IMR-90 (cell line): ENCODE results near the gene MYEF2. TPM values are rescaled to one million over a fixed set of nuclear protein-coding genes. Genes with fewer than 3 reads are reported as not detected.

Source experiments
- ATAC-seq: fragments of 200-7000 bp; cut with Tn5 transposase; 2 replicates; pipeline ENCODE4 v1.9.1; 2020; ENCODE audit warnings: low read depth, mild to moderate bottlenecking, moderate library complexity
- BruUV-seq: library from RNA; stranded (reverse); fragments of 400-500 nt; replicated peaks from 2 replicates; lab custom pipeline; 2021; lab: Mats Ljungman, UMichigan
- CTCF ChIA-PET: fragments of 300-600 bp; formaldehyde crosslinking; extraction: SDS; loops from one replicate; lab custom pipeline; 2021; ENCODE audit warnings: antibody characterized with exemption; lab: Yijun Ruan, JAX
- POLR2A ChIA-PET: fragments of 300-600 bp; sonication (Branson Sonifier 250); formaldehyde crosslinking; loops from one replicate; lab custom pipeline; 2022; ENCODE audit warnings: antibody characterized with exemption; ENCODE audit not compliant: unreplicated experiment; lab: Charles Lee
- DNase-seq: peaks from one replicate; pipeline ENCODE4 v3.0.0; 2013
- H2AFZ ChIP-seq: replicated peaks from 2 replicates; pipeline ENCODE3; 2013; ENCODE audit warnings: low read length, mild to moderate bottlenecking; ENCODE audit not compliant: poor library complexity
- H2AK5ac ChIP-seq: 2 replicates; pipeline ENCODE4 v1.6.1; 2013; ENCODE audit warnings: low read depth, low read length, inconsistent platforms
- H2AK9ac ChIP-seq: replicated peaks from 2 replicates; pipeline ENCODE3; 2013; ENCODE audit warnings: mild to moderate bottlenecking, low read depth, low read length, moderate library complexity; ENCODE audit not compliant: poor library complexity
- H2BK120ac ChIP-seq: 2 replicates; pipeline ENCODE4 v1.6.1; 2013; ENCODE audit warnings: low read depth, low read length, inconsistent platforms
- H2BK15ac ChIP-seq: 3 replicates; pipeline ENCODE4 v1.6.1; 2013; ENCODE audit warnings: low read depth, low read length, inconsistent platforms
- H2BK20ac ChIP-seq: 2 replicates; pipeline ENCODE4 v1.6.1; 2013; ENCODE audit warnings: low read depth, mild to moderate bottlenecking, inconsistent platforms, low read length, moderate library complexity
- H2BK5ac ChIP-seq: 2 replicates; pipeline ENCODE4 v1.6.1; 2013; ENCODE audit warnings: mild to moderate bottlenecking, low read depth, low read length, inconsistent platforms; ENCODE audit not compliant: poor library complexity, severe bottlenecking
- H3K14ac ChIP-seq: replicated peaks from 2 replicates; pipeline ENCODE4 v1.6.1; 2013; ENCODE audit warnings: low read depth, low read length, inconsistent platforms
- H3K18ac ChIP-seq: 2 replicates; pipeline ENCODE4 v1.6.1; 2013; ENCODE audit warnings: low read depth, low read length, control low read depth
- H3K23ac ChIP-seq: 2 replicates; pipeline ENCODE4 v1.6.1; 2013; ENCODE audit warnings: low read depth, low read length, inconsistent platforms
- H3K27ac ChIP-seq: 2 replicates; pipeline ENCODE4 v1.5.1; 2013; ENCODE audit warnings: mild to moderate bottlenecking, control low read depth, low read length; ENCODE audit not compliant: insufficient read depth
- H3K27me3 ChIP-seq: 2 replicates; pipeline ENCODE4 v1.6.1; 2013; ENCODE audit warnings: low read length; ENCODE audit not compliant: control insufficient read depth, insufficient read depth
- H3K36me3 ChIP-seq: 2 replicates; pipeline ENCODE4 v1.6.1; 2013; ENCODE audit warnings: low read length, mixed read lengths; ENCODE audit not compliant: control insufficient read depth, insufficient read depth
- H3K4ac ChIP-seq: 2 replicates; pipeline ENCODE4 v1.6.1; 2013; ENCODE audit warnings: low read depth, low read length, inconsistent platforms
- H3K4me1 ChIP-seq: 2 replicates; pipeline ENCODE4 v1.6.1; 2013; ENCODE audit warnings: low read length, mixed read lengths; ENCODE audit not compliant: control insufficient read depth, insufficient read depth
- H3K4me2 ChIP-seq: 2 replicates; pipeline ENCODE4 v1.6.1; 2013; ENCODE audit warnings: low read depth, mild to moderate bottlenecking, control low read depth, low read length, moderate library complexity
- H3K4me3 ChIP-seq: 2 replicates; pipeline ENCODE4 v1.5.1; 2013; ENCODE audit warnings: low read depth, mild to moderate bottlenecking, control low read depth, low read length, moderate library complexity; ENCODE audit not compliant: insufficient read depth
- H3K56ac ChIP-seq: 2 replicates; pipeline ENCODE4 v1.6.1; 2013; ENCODE audit warnings: low read length, inconsistent platforms; ENCODE audit not compliant: insufficient read depth; ENCODE audit errors: extremely low read depth
- H3K79me1 ChIP-seq, 2 experiments: 2 replicates each; pipeline ENCODE4 v1.6.1; 2013; ENCODE audit warnings: low read length in 2 of 2, inconsistent platforms in 1 of 2, low read depth in 1 of 2
- H3K9ac ChIP-seq: 2 replicates; pipeline ENCODE4 v1.6.1; 2013; ENCODE audit warnings: low read depth, low read length, control low read depth
- H3K9me1 ChIP-seq: 2 replicates; pipeline ENCODE4 v1.6.1; 2013; ENCODE audit warnings: low read length, inconsistent platforms; ENCODE audit not compliant: insufficient read depth
- H3K9me3 ChIP-seq: 2 replicates; pipeline ENCODE4 v1.6.1; 2013; ENCODE audit warnings: low read length; ENCODE audit not compliant: control insufficient read depth, insufficient read depth
- H4K20me1 ChIP-seq: 2 replicates; pipeline ENCODE4 v1.6.1; 2013; ENCODE audit warnings: low read length, inconsistent platforms; ENCODE audit not compliant: insufficient read depth
- H4K5ac ChIP-seq: 2 replicates; pipeline ENCODE4 v1.6.1; 2013; ENCODE audit warnings: mild to moderate bottlenecking, low read depth, low read length, control low read depth
- H4K8ac ChIP-seq, 2 experiments: 2 replicates each; pipeline ENCODE4 v1.6.1; 2013; ENCODE audit warnings: low read depth in 2 of 2, low read length in 2 of 2, control low read depth in 1 of 2, inconsistent platforms in 1 of 2
- H4K91ac ChIP-seq: 2 replicates; pipeline ENCODE4 v1.6.1; 2013; ENCODE audit warnings: low read depth, low read length, inconsistent platforms; ENCODE audit not compliant: insufficient read depth
- BHLHE40 ChIP-seq: fragments of 150-350 bp; IDR thresholded peaks from 2 replicates; pipeline ENCODE4 v1.6.1; 2016; ENCODE audit warnings: mild to moderate bottlenecking, low read depth, low read length
- CEBPB ChIP-seq: IDR thresholded peaks from 2 replicates; pipeline ENCODE4 v1.6.1; 2012; ENCODE audit warnings: low read depth, low read length, improper control_type of control experiment
- CHD1 ChIP-seq: IDR thresholded peaks from 2 replicates; pipeline ENCODE4 v1.6.1; 2012; ENCODE audit warnings: low read depth, low read length, improper control_type of control experiment
- CTCF ChIP-seq: conservative IDR thresholded peaks from 2 replicates; pipeline ENCODE4 v1.5.1; 2012; ENCODE audit warnings: mild to moderate bottlenecking, low read depth, low read length, improper control_type of control experiment
- ELK1 ChIP-seq: fragments of 150-350 bp; IDR thresholded peaks from 2 replicates; pipeline ENCODE4 v1.6.1; 2016; ENCODE audit warnings: low read depth, mild to moderate bottlenecking, low read length, moderate library complexity, borderline replicate concordance
- FOS ChIP-seq: fragments of 150-350 bp; IDR thresholded peaks from 2 replicates; pipeline ENCODE4 v1.6.1; 2016; ENCODE audit warnings: low read depth, low read length
- MAFK ChIP-seq: IDR thresholded peaks from 2 replicates; pipeline ENCODE4 v1.6.1; 2012; ENCODE audit warnings: low read depth, low read length, improper control_type of control experiment
- MAZ ChIP-seq: IDR thresholded peaks from 2 replicates; pipeline ENCODE4 v1.6.1; 2012; ENCODE audit warnings: low read depth, mild to moderate bottlenecking, low read length, improper control_type of control experiment, moderate library complexity, borderline replicate concordance
- MXI1 ChIP-seq: IDR thresholded peaks from 2 replicates; pipeline ENCODE4 v1.6.1; 2012; ENCODE audit warnings: low read depth, mild to moderate bottlenecking, low read length, moderate library complexity, borderline replicate concordance
- NFE2L2 ChIP-seq: fragments of 150-350 bp; IDR thresholded peaks from 2 replicates; pipeline ENCODE4 v1.6.1; 2016; ENCODE audit warnings: low read depth, mild to moderate bottlenecking, low read length
- POLR2A ChIP-seq: IDR thresholded peaks from 2 replicates; pipeline ENCODE4 v1.6.1; 2012; ENCODE audit warnings: mild to moderate bottlenecking, low read depth, low read length
- RAD21 ChIP-seq: IDR thresholded peaks from 2 replicates; pipeline ENCODE4 v1.6.1; 2012; ENCODE audit warnings: low read length, improper control_type of control experiment
- RCOR1 ChIP-seq: IDR thresholded peaks from 2 replicates; pipeline ENCODE4 v1.6.1; 2012; ENCODE audit warnings: mild to moderate bottlenecking, low read length, improper control_type of control experiment; ENCODE audit not compliant: insufficient replicate concordance
- RFX5 ChIP-seq: IDR thresholded peaks from 2 replicates; pipeline ENCODE4 v1.8.0; 2012; ENCODE audit warnings: low read depth, mild to moderate bottlenecking, low read length, moderate library complexity
- SMC3 ChIP-seq: fragments of 150-350 bp; IDR thresholded peaks from 2 replicates; pipeline ENCODE4 v1.6.1; 2016; ENCODE audit warnings: low read depth, mild to moderate bottlenecking, antibody characterized with exemption, low read length, moderate library complexity
- WGBS, 2 experiments: methylation state at CpG; one replicate each; pipeline versions ENCODE4 v1.1.5 to v1.1.7; 2013; ENCODE audit warnings: missing lambda C conversion rate in 2 of 2; ENCODE audit not compliant: insufficient read length in 1 of 2; ENCODE audit errors: extremely low coverage in 2 of 2; 5-methylcytosine and 5-hydroxymethylcytosine counted together
- dilution Hi-C: fragments of 300-500 bp; cut with HindIII; formaldehyde crosslinking; loops from one replicate; pipeline ENCODE4 v1.14.3; 2018; ENCODE audit warnings: low sequenced_read_pairs; ENCODE audit not compliant: unreplicated experiment
- in situ Hi-C: fragments of 300-500 bp; cut with MboI; formaldehyde crosslinking; loops from 3 replicates; pipeline ENCODE4 v1.14.3; 2019; ENCODE audit warnings: low sequenced_read_pairs, inconsistent platforms, mixed read lengths
- intact Hi-C: fragments of 100-400 bp; cut with micrococcal nuclease; formaldehyde crosslinking; loops from 2 replicates; pipeline ENCODE4 v1.10.0; 2022
- polyA plus RNA-seq, 3 experiments: library from polyadenylated mRNA; depleted of rRNA; stranded (reverse); fragments of >200 nt; gene quantifications; 2 replicates each; pipeline ENCODE4 v1.2.3, GENCODE V29; 2012; ENCODE audit warnings: low replicate concordance in 1 of 3
- total RNA-seq: library from RNA; depleted of rRNA; stranded (reverse); fragments of >200 nt; gene quantifications from 2 replicates; pipeline ENCODE4 v1.2.3, GENCODE V29; 2012
- TF ChIP-seq, protein P1 (sequence below): fragments of 150-350 bp; IDR thresholded peaks from 2 replicates; pipeline ENCODE4 v1.6.1; 2017; ENCODE audit warnings: mild to moderate bottlenecking, antibody characterized with exemption, low read length, low read depth

MYEF2 gene
- total and polyA plus RNA-seq, 2 of the 4 experiments (the other 2 are of a cell fraction), result 4.5 to 5.8 TPM

- H4K5ac ChIP-seq, result no peak overlapping the region
- POLR2A ChIA-PET, result no interaction called here
- dilution Hi-C loops, result no loop called here
Measured at GRCh38 chr15:48101376-48101961, 76.6 kb downstream of the MYEF2 start.

More at GRCh38 chr15:48101376-48101961, 76.6 kb downstream of the MYEF2 start:
- no peak overlapping the region for H3K14ac ChIP-seq
- no peak overlapping the region for H3K56ac ChIP-seq
- no peak overlapping the region for H3K23ac ChIP-seq
- WGBS, 2 experiments, result 60% methylated on average over 2 of the region's 6 CpGs; no CpG with 5 or more reads in 1 of the 2 experiments
- CTCF ChIA-PET, result no interaction called here
- H3K18ac ChIP-seq, result no peak overlapping the region
- H4K91ac ChIP-seq, result no peak overlapping the region
- H3K9me3 ChIP-seq, result no peaks in the 10 kb centered on the region
- no peak overlapping the region for H2BK15ac ChIP-seq
- in situ Hi-C loops (no loop called here), intact Hi-C loops (no loop called here)
- no peak for ATAC-seq
- H2BK120ac ChIP-seq, result no peak overlapping the region
- H2AK9ac ChIP-seq, result no peak overlapping the region
- no peaks in the 10 kb centered on the region for H3K36me3 ChIP-seq
- no peak overlapping the region for H4K8ac ChIP-seq
- 0 out of 2 replicates have a peak, but pooled peaks cover under 1% of the 10 kb centered on the region for H3K9me1 ChIP-seq
- H2AFZ ChIP-seq, result no peak overlapping the region
- H3K27ac ChIP-seq, result no peak overlapping the region
- H2BK5ac ChIP-seq, result no peak overlapping the region
- H4K20me1 ChIP-seq, result no peaks in the 10 kb centered on the region
- no peak for DNase-seq
- no peak overlapping the region for H2AK5ac ChIP-seq
- H3K27me3 ChIP-seq, result peaks cover 18% of the 10 kb centered on the region
- no peak overlapping the region for H3K4ac ChIP-seq
- no peak overlapping the region for H3K4me3 ChIP-seq
- no TSS peak for BruUV-seq
- peaks cover 3% of the 10 kb centered on the region for H3K4me1 ChIP-seq
- H3K4me2 ChIP-seq, result no peak overlapping the region
- no peak overlapping the region for H3K9ac ChIP-seq
- no peak overlapping the region for H2BK20ac ChIP-seq
- no peaks in the 10 kb centered on the region for H3K79me1 ChIP-seq
- no peak for TF ChIP-seq MAFK
- no peak for TF ChIP-seq CHD1
- TF ChIP-seq POLR2A, result no peak
- TF ChIP-seq CEBPB, result no peak
- no peak for TF ChIP-seq ELK1
- no peak for TF ChIP-seq NFE2L2
- TF ChIP-seq CTCF, result no peak
- no peak for TF ChIP-seq RFX5
- no peak for TF ChIP-seq MXI1
- no peak for TF ChIP-seq FOS
- TF ChIP-seq, protein P1, sequence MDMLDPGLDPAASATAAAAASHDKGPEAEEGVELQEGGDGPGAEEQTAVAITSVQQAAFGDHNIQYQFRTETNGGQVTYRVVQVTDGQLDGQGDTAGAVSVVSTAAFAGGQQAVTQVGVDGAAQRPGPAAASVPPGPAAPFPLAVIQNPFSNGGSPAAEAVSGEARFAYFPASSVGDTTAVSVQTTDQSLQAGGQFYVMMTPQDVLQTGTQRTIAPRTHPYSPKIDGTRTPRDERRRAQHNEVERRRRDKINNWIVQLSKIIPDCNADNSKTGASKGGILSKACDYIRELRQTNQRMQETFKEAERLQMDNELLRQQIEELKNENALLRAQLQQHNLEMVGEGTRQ, result no peak
- no peak for TF ChIP-seq MAZ
- no peak for TF ChIP-seq RCOR1
- no peak for TF ChIP-seq BHLHE40
- no peak for TF ChIP-seq RAD21
- TF ChIP-seq SMC3, result no peak
